SK-N-SH treated with all-trans-retinoic acid at 6 μM for 48 hours (cell line): Measurements from ENCODE around the gene MAP3K2.

ENCODE experiments used
- ARNTL ChIP-seq: fragments of 450-650 bp; formaldehyde crosslinking; IDR thresholded peaks from 2 replicates; pipeline ENCODE4 v1.5.0; 2020; ENCODE audit warnings: low read depth, mild to moderate bottlenecking, moderate library complexity, borderline replicate concordance
- ISL1 ChIP-seq: fragments of 250-450 bp; sonication (Bioruptor Pico); IDR thresholded peaks from 2 replicates; pipeline ENCODE4 v2.1.2; 2022; ENCODE audit warnings: mild to moderate bottlenecking, moderate library complexity
- OSR1 ChIP-seq: fragments of 250-450 bp; sonication (Bioruptor Pico); IDR thresholded peaks from 2 replicates; pipeline ENCODE4 v1.8.0; 2022; ENCODE audit warnings: moderate library complexity, mild to moderate bottlenecking, inconsistent platforms
- RARB ChIP-seq: fragments of 250-450 bp; sonication (Bioruptor Pico); IDR thresholded peaks from 2 replicates; pipeline ENCODE4 v1.8.0; 2021; ENCODE audit warnings: mild to moderate bottlenecking, moderate library complexity
- SNAI2 ChIP-seq: fragments of 250-450 bp; sonication (Bioruptor Pico); IDR thresholded peaks from 2 replicates; pipeline ENCODE4 v1.5.0; 2020; ENCODE audit warnings: mild to moderate bottlenecking, moderate library complexity
- TCF4 ChIP-seq: fragments of 250-450 bp; sonication (Bioruptor Pico); IDR thresholded peaks from 2 replicates; pipeline ENCODE4 v1.8.0; 2021; ENCODE audit warnings: mild to moderate bottlenecking, moderate library complexity, borderline replicate concordance
- ZNF565 ChIP-seq: fragments of 450-650 bp; formaldehyde crosslinking; conservative IDR thresholded peaks from 2 replicates; pipeline ENCODE4 v1.5.0; 2020; ENCODE audit warnings: low read depth, mild to moderate bottlenecking, moderate library complexity
- ZNF8 ChIP-seq: fragments of 450-650 bp; formaldehyde crosslinking; IDR thresholded peaks from 2 replicates; pipeline ENCODE4 v1.5.0; 2020; ENCODE audit warnings: mild to moderate bottlenecking, moderate library complexity
- TF ChIP-seq, protein P1 (sequence below): fragments of 250-450 bp; sonication (Bioruptor Pico); IDR thresholded peaks from 2 replicates; pipeline ENCODE4 v1.5.1; 2020; ENCODE audit warnings: low read depth, mild to moderate bottlenecking, moderate library complexity

DNA sequence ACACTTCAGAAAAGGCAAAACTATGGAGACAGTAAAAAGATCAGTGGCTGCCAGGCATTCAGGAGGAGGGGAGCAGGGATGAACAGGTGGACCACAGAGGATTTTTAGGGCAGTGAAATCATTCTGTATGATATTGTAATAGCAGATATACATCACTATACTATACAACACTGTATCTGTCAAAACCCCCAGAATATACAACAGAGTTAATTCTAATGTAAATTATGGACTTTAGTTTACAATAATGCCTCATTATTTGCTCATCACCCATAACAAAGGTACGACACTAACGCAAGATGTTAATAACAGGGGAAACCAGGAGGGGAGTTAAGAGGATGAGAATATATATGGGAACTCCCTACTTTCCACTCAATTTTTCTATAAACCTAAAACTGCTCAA is 28.8 kb downstream of the MAP3K2 start:
- no peak for TF ChIP-seq RARB (CRISPR knock-in tag)
- TF ChIP-seq, protein P1, sequence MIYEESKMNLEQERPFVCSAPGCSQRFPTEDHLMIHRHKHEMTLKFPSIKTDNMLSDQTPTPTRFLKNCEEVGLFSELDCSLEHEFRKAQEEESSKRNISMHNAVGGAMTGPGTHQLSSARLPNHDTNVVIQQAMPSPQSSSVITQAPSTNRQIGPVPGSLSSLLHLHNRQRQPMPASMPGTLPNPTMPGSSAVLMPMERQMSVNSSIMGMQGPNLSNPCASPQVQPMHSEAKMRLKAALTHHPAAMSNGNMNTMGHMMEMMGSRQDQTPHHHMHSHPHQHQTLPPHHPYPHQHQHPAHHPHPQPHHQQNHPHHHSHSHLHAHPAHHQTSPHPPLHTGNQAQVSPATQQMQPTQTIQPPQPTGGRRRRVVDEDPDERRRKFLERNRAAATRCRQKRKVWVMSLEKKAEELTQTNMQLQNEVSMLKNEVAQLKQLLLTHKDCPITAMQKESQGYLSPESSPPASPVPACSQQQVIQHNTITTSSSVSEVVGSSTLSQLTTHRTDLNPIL (CRISPR knock-in tag) = no peak
- no peak for TF ChIP-seq OSR1
- TF ChIP-seq ISL1 (CRISPR knock-in tag) = no peak
- no peak for TF ChIP-seq TCF4 (CRISPR knock-in tag)
- no peak for TF ChIP-seq ARNTL (CRISPR knock-in tag)
- TF ChIP-seq ZNF8 = no peak
- no peak for TF ChIP-seq ZNF565 (CRISPR knock-in tag)
- TF ChIP-seq SNAI2 (CRISPR knock-in tag) = no peak
